ENCODE results near the gene UTP18.
"Not testable (repeated sequence)": the region's sequence is repeated elsewhere in the genome, so short reads cannot be mapped to it uniquely, and the experiment has no call there.

Gene UTP18

DNA sequence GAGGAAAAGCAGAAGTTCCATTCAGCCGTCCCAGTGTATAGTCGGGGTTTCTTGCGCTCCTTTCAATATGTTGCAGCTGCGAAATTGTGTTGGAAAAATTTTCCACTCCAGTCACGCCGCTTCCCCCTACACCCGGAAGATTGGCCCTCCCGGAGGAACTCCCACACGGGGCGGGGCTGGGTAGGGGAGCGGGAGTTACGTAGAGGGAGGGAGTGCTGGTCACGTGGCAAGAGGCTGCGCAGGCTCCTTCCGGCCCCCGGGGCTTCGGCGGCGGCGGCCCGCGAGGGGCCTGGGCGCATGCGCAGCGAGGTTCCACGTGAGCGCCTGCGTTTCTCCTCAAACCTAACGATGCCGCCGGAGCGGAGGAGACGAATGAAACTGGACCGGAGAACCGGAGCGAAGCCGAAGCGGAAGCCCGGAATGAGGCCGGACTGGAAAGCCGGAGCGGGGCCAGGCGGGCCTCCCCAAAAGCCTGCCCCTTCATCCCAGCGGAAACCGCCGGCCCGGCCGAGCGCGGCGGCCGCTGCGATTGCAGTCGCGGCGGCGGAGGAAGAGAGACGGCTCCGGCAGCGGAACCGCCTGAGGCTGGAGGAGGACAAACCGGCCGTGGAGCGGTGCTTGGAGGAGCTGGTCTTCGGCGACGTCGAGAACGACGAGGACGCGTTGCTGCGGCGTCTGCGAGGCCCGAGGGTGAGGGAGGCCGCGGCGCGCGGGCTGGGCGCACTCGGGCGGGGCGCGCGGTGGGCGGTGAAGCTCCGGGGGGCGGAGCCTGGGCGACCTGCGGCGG, at the start of gene UTP18:
TSS of gene UTP18 (plus strand) at position 310 of the 787 bp plus-strand sequence. CDS start at position 349, 39 bp downstream.
- DNase-seq = peak; percentile 93
- Mint-ChIP-seq H3K4me3 (peak within 1 kb of the TSS; percentile 82 to 98), H3K27me3 (no peaks in the 10 kb centered on the region), H3K9me3 (no peaks in the 10 kb centered on the region), H3K27ac (peak within 1 kb of the TSS; percentile 99), H3K4me1 (peaks cover 22 to 57% of the 10 kb centered on the region in 2 donors), H3K36me3 (peaks cover 8 to 26% of the 10 kb centered on the region in 2 donors)
- peak; percentile 79 to 85 for ATAC-seq (replicated peaks)

DNA sequence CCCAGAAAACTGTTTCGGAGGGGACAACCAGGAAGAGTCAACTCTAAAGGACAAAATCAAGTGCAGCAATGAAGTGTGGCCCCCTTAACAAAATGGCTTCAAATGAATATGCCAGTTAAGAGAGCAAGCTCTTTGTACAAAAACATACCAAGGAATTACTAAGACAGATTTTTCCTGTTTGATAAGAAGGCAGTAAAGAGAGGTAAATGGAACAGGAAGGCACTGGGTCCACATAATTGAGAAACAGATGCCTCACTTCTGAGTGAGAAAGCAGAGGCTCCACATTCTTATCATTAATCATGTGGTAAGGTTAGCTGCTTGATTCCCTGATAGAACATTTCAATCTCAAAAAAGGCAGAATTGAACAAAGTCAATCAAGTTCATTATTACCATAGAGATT, 45.4 kb upstream of the UTP18 start:
- Mint-ChIP-seq H3K27ac (no peak overlapping the region), H3K36me3 (peaks cover 19 to 34% of the 10 kb centered on the region in 2 donors), H3K9me3 (no peaks in the 10 kb centered on the region), H3K4me3 (no peak overlapping the region), H3K4me1 (no peaks in the 10 kb centered on the region), H3K27me3 (no peaks in the 10 kb centered on the region)
- DNase-seq = no peak
- ATAC-seq (replicated peaks) = no peak

DNA sequence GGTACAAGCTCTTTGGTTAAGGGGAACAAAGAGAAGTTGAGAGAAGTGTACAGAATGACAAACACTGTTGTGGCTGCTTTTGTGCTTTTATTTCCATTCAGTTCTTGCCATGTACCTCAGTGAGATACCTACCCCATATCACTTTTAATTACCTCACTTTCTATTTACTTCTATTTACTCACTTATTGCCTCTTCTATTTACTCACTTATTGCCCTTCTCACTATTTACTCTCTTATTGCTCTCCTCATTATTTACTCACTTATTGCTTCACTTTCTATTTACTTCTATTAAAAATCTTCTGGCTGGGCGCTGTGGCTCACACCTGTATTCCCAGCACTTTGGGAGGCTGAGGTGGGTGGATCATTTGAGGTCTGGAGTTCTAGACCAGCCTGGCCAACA, 42.4 kb upstream of the UTP18 start:
- no peaks in the 10 kb centered on the region for H3K4me1 Mint-ChIP-seq

DNA sequence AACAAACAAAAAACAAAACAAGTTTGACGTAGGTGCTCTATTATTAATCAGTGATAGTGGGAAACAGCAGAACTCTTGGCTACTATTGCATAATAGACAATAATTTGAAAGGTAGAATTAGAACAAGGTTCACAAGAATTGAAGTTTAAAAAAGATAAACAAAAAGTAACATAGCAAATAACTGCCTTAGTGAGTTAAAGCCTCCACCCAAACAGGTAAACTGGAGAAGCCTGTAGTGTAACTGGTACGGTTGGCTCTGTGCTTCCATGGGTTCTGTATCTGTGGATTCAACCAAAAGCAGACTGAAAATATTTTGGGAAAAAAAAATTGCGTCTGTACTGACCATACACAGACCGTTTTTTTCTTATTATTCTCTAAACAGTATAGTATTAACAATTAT, 39.0 kb upstream of the UTP18 start:
- Mint-ChIP-seq H3K4me3 (no peak overlapping the region), H3K27ac (no peak overlapping the region), H3K4me1 (peaks cover 13 to 21% of the 10 kb centered on the region in 2 donors), H3K9me3 (no peaks in the 10 kb centered on the region), H3K27me3 (no peaks in the 10 kb centered on the region), H3K36me3 (peaks cover 22 to 46% of the 10 kb centered on the region in 2 donors)
- DNase-seq (no peak), ATAC-seq (replicated peaks) (no peak)

More for the DNA sequence above, 42.4 kb upstream of the UTP18 start:
- H3K27me3 Mint-ChIP-seq = no peaks in the 10 kb centered on the region
- H3K9me3 Mint-ChIP-seq = no peaks in the 10 kb centered on the region
- no peak for ATAC-seq (replicated peaks)
- no peak overlapping the region for H3K4me3 Mint-ChIP-seq
- no peak overlapping the region for H3K27ac Mint-ChIP-seq
- no peak for DNase-seq
- peaks cover 13 to 36% of the 10 kb centered on the region in 2 donors for H3K36me3 Mint-ChIP-seq

DNA sequence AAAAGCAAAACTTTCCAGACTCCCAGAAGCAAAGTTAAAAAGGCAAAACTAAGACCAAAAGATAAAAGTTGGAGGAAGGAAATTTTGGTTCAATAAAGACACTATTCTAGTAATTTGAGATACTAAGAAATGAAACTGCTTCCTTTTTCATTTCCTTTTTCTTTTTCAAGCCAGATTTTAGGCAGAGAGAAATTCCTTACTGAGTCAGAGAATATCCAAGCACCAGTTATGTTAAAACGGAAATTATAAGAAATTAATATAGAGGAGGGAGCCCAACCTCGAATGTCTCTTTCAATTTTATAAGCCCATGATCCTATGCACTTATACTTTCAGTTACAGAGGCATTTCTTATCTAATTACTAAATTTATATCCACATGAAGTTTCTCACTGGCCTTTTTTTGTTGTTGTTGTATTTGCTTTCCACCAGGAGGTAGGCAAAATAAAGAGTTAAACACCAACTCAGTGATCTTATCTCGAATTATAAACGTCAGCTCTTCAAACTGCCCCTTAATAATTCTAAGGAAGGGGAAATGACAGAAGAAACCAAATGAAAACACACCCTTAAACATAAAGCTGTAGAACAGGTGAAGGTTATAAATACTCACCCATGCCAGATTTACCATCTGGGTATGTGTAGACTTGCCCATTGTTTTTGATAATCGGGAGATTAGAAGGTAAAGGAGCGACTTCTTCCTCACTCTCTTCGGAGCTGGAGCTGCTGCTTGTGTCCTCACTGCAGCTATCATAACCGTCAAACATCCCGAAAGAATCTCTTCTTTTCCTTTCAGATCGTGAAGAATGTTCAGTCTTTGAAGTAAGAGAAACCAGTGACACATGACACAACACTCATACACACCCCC, 35.7 kb upstream of the UTP18 start:
- H3K27ac Mint-ChIP-seq = peak overlapping the region; percentile 53
- H3K27me3 Mint-ChIP-seq = no peaks in the 10 kb centered on the region
- H3K36me3 Mint-ChIP-seq = peaks cover 18 to 35% of the 10 kb centered on the region in 2 donors
- no peaks in the 10 kb centered on the region for H3K9me3 Mint-ChIP-seq
- no peak overlapping the region for H3K4me3 Mint-ChIP-seq
- DNase-seq (no peak), ATAC-seq (replicated peaks) (no peak)
- peaks cover 18 to 31% of the 10 kb centered on the region in 2 donors for H3K4me1 Mint-ChIP-seq

DNA sequence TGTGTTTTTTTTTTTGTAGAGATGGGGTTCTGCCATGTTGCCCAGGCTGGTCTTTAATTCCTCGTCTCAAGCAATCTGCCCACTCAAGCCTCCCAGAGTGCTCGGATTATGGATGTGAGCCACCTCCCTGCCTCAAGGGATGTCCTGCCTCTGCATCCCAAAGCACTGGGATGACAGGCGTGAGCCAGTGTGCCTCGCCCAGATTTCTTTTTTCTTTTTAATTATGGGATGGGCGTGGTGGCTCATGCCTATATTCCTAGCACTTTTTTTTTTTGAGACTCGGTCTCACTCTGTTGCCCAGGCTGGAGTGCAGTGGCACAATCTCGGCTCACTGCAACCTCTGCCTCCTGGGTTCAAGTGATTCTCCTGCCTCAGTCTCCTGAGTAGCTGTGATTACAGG, 34.8 kb upstream of the UTP18 start:
- H3K36me3 Mint-ChIP-seq = peaks cover 21 to 34% of the 10 kb centered on the region in 2 donors
- not testable (repeated sequence) for H3K4me3 Mint-ChIP-seq; ATAC-seq (replicated peaks); DNase-seq; H3K9me3 Mint-ChIP-seq; H3K27ac Mint-ChIP-seq; H3K27me3 Mint-ChIP-seq
- peaks cover 27 to 40% of the 10 kb centered on the region in 2 donors for H3K4me1 Mint-ChIP-seq

DNA sequence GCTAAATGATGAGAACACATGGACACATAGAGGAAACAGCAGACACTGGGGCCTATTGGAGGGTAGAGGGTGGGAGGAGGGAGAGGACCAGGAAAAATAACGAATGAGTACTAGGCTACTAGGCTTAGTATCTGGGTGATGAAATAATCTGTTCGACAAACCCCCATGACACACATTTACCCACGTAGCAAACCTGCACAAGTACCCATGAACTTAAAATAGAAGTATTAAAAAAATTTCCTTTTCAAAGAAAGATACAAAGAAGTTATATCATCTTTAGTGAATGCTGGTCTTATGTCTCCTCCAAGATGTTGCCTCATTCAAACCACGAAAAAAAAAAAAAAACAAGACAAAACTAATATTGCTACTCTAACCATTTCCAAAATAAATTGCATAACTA, 32.2 kb upstream of the UTP18 start:
- Mint-ChIP-seq H3K36me3 (peaks cover 13 to 25% of the 10 kb centered on the region in 2 donors), H3K27me3 (no peaks in the 10 kb centered on the region), H3K4me3 (no peak overlapping the region), H3K27ac (no peak overlapping the region), H3K4me1 (peaks cover 33 to 56% of the 10 kb centered on the region in 2 donors), H3K9me3 (no peaks in the 10 kb centered on the region)
- ATAC-seq (replicated peaks) = no peak
- no peak for DNase-seq

DNA sequence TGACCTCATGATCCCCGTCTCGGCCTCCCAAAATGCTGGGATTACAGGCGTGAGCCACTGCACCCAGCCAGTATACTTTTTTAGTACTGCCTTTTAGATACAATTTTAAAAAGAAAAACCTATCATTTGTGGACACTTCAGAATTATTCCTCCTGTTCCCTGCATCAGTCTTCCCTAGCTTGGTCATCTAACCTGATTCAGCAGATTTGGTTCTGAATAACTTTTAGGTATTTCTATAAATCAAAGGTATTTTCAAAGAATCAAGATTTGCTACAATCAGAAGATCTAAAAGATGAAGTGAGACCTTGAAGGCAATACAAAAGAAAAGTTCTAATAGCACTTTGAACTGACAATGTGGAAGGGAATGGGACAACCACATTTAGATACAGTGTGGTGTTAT, 30.5 kb upstream of the UTP18 start:
- Mint-ChIP-seq H3K27me3 (no peaks in the 10 kb centered on the region), H3K36me3 (peaks cover 11 to 19% of the 10 kb centered on the region in 2 donors), H3K27ac (peak overlapping the region; percentile 56), H3K4me1 (peaks cover 26 to 50% of the 10 kb centered on the region in 2 donors), H3K4me3 (no peak overlapping the region), H3K9me3 (no peaks in the 10 kb centered on the region)
- DNase-seq = no peak
- ATAC-seq (replicated peaks) = no peak

DNA sequence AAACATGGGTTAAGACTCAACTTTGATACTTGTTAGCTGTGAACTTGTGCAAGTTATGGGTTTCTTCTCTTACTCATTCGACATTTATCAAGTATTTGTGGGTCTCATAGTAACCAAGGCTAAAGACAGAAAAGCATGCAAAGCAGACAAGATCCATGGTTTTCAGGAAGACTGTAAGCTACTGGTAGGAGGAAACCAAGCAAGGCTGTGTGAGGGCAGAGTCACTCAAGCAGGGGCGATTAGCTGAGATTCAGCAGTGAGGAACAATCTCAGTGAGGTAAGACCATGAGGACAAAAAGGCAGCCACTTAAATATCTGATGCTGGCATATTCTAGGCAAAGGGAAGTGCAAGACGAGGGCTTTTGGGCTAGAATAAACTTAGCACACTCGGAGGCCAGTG, 30.0 kb upstream of the UTP18 start:
- Mint-ChIP-seq H3K4me3 (no peak overlapping the region), H3K9me3 (no peaks in the 10 kb centered on the region), H3K27ac (peak overlapping the region; percentile 56), H3K4me1 (peaks cover 23 to 46% of the 10 kb centered on the region in 2 donors), H3K36me3 (peaks cover 8 to 14% of the 10 kb centered on the region in 2 donors), H3K27me3 (no peaks in the 10 kb centered on the region)
- ATAC-seq (replicated peaks) (peak; percentile 57 to 64), DNase-seq (no peak)

DNA sequence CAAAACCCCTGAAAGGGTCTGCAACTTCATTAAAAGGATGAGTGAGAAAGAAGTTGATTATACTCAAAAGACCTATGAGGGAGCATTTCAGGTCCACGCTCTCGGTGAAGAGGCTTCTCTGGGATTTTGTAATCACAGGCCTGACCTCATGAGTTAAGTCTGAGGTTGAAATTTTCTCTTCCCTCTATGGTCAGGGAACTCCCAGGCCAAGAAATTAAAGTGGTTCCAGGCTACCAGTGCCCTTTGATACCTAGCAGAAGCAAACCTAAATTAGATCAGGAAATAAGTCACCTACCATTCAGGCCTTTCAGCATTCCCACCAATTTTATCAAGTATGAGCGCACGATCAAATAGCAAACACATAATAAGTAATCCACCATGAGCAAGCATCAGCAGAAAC, 28.3 kb upstream of the UTP18 start:
- H3K27ac Mint-ChIP-seq = no peak overlapping the region
- peaks cover 23 to 47% of the 10 kb centered on the region in 2 donors for H3K4me1 Mint-ChIP-seq
- no peak for ATAC-seq (replicated peaks)

DNA sequence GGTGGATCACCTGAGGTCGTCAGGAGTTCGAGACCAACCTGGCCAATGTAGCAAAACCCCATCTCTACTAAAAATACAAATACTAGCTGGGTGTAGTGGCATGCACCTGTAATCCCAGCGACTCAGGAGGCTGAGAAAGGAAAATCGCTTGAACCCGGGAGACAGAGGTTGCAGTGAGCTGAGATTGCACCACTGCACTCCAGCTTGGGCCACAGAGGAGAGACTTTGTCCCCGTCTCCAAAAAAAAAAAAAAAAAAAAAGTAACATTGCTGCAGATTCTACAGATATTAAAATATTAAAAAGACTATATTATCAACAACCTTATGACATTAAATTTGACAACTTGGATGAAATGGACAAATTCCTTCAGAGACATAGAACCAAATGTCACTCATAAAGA, 26.2 kb upstream of the UTP18 start:
- H3K9me3 Mint-ChIP-seq = no peaks in the 10 kb centered on the region
- no peaks in the 10 kb centered on the region for H3K27me3 Mint-ChIP-seq
- no peak for ATAC-seq (replicated peaks)
- H3K36me3 Mint-ChIP-seq = peaks cover 8 to 13% of the 10 kb centered on the region in 2 donors
- H3K27ac Mint-ChIP-seq = no peak overlapping the region
- H3K4me3 Mint-ChIP-seq = no peak overlapping the region
- H3K4me1 Mint-ChIP-seq = peaks cover 32 to 63% of the 10 kb centered on the region in 2 donors
- DNase-seq = no peak

More for the DNA sequence above, 28.3 kb upstream of the UTP18 start:
- peaks cover 8 to 13% of the 10 kb centered on the region in 2 donors for H3K36me3 Mint-ChIP-seq
- no peak overlapping the region for H3K4me3 Mint-ChIP-seq
- H3K9me3 Mint-ChIP-seq = no peaks in the 10 kb centered on the region
- no peak for DNase-seq
- no peaks in the 10 kb centered on the region for H3K27me3 Mint-ChIP-seq

DNA sequence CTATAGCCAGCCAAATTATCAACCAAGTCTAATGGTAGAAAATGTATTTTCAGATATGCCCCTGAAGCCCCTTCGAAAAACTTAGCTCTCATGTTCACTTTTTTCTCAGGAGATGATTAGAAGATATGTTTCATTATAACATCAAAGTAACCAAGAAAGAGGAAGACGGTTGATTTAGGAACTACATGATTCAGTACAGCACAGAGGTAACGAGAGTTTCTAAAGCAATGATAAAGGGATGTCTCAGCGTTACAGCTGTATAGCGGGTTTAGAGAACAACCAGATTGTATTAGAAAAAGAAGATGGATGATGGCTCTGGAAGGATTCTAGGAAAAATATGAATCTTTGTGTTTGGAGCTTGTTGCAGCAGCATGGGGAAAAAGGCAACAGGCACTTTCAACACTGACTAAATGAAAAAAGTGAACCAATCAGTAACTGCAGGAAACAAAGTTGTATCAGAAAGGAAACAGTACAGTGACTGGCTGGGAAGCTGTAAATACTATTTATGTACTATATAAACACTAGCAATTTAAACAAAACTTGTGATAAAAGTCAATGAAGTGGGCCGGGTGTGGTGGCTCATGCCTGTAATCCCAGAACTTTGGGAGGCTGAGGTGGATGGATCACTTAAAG, 22.0 kb upstream of the UTP18 start:
- H3K4me3 Mint-ChIP-seq = peak overlapping the region; percentile 26 to 75
- H3K9me3 Mint-ChIP-seq = no peaks in the 10 kb centered on the region
- peaks cover 23 to 48% of the 10 kb centered on the region in 2 donors for H3K4me1 Mint-ChIP-seq
- no peaks in the 10 kb centered on the region for H3K27me3 Mint-ChIP-seq
- peak overlapping the region; percentile 86 for H3K27ac Mint-ChIP-seq
- ATAC-seq (replicated peaks) (peak; percentile 99), DNase-seq (no peak)
- peaks cover 4 to 7% of the 10 kb centered on the region in 2 donors for H3K36me3 Mint-ChIP-seq

DNA sequence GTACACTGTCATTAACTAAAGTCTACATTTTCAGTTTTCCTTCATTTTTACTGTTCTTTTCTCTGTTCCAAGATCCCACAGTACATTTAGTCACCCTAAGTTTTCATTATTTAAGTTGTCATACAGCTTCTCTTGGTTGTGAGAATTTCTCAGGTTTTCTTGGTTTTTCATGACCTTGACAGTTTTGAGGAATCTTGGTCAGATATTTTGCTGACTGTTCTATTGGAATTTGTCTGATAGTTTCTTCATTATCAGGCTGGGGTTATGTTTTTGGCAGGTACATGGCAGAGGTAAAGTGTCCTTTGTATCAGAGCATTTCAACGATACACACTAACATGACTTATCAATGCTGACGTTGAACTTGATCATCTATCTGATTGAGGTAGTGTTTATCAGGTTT, 20.1 kb upstream of the UTP18 start:
- no peaks in the 10 kb centered on the region for H3K27me3 Mint-ChIP-seq
- no peak overlapping the region for H3K27ac Mint-ChIP-seq
- ATAC-seq (replicated peaks) (no peak), DNase-seq (no peak)
- no peaks in the 10 kb centered on the region for H3K9me3 Mint-ChIP-seq
- peaks cover 22 to 43% of the 10 kb centered on the region in 2 donors for H3K4me1 Mint-ChIP-seq
- H3K36me3 Mint-ChIP-seq = peaks cover 9 to 15% of the 10 kb centered on the region in 2 donors
- H3K4me3 Mint-ChIP-seq = no peak overlapping the region

DNA sequence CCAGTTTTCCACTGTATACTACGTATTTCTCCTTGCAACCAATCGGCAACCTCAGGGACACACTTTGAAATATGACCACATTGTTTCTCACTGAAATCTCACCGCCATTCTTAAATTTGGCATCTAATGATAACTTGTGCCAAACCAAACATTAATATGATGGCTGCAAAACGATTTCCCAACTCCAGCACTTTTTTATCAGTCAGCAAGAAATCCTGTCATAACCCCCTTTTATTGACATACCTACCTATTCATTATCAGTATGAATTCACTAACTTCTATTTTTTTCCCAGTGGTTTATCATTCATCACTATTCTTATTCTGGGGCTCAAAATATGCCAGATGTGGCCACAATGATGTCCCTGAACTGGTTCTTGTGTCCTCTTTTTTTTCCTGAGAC, 16.3 kb upstream of the UTP18 start:
- Mint-ChIP-seq H3K27me3 (no peaks in the 10 kb centered on the region), H3K4me3 (no peak overlapping the region), H3K4me1 (peaks cover 11 to 19% of the 10 kb centered on the region in 2 donors), H3K36me3 (peaks cover 16 to 20% of the 10 kb centered on the region in 2 donors), H3K9me3 (no peaks in the 10 kb centered on the region), H3K27ac (no peak overlapping the region)
- no peak for DNase-seq
- ATAC-seq (replicated peaks) = no peak
